Subcutaneous adipose tissue (tissue), 4 donors: ENCODE data around the gene TDRD12. TPM values are rescaled to one million over a fixed set of nuclear protein-coding genes. Genes with fewer than 3 reads are reported as not detected.

Source experiments
- CTCF ChIP-seq: fragments of 450-650 bp; IDR thresholded peaks from one replicate; pipeline ENCODE4 v1.5.1; 2016; ENCODE audit warnings: low read depth, mild to moderate bottlenecking, control low read depth, antibody characterized with exemption, moderate library complexity
- total RNA-seq, 4 donors: library from RNA; depleted of rRNA; stranded (reverse); fragments of >200 nt; gene quantifications; one replicate each; pipeline ENCODE4 v1.1.0, GENCODE V29; 2016

Gene TDRD12
- total RNA-seq, 4 donors from 2014 or later = 1.2 TPM; not detected in 3

GRCh38 chr19:32824191-32824751 is 104.7 kb downstream of the TDRD12 start:
- TF ChIP-seq CTCF = no peak

- TF ChIP-seq CTCF = no peak
Measured at GRCh38 chr19:32824916-32825608, 105.5 kb downstream of the TDRD12 start.

GRCh38 chr19:32828139-32828538 is 108.6 kb downstream of the TDRD12 start:
- TF ChIP-seq CTCF = no peak

- TF ChIP-seq CTCF = no peak
Measured at GRCh38 chr19:32828643-32829344, 109.2 kb downstream of the TDRD12 start.

- TF ChIP-seq CTCF = no peak
Measured at GRCh38 chr19:32829345-32829896, 109.9 kb downstream of the TDRD12 start.

- TF ChIP-seq CTCF = no peak
Measured at GRCh38 chr19:32830231-32831014, 110.9 kb downstream of the TDRD12 start.
